HepG2 (cell line): Measurements from ENCODE around the gene ADGRV1. TPM values are rescaled to one million over a fixed set of nuclear protein-coding genes. Genes with fewer than 3 reads are reported as not detected.

ENCODE experiments used
- ATAC-seq: fragments of 200-7000 bp; cut with Tn5 transposase; 3 replicates; pipeline ENCODE4 v1.9.1; 2020; ENCODE audit warnings: mild to moderate bottlenecking, moderate library complexity
- BruUV-seq: library from RNA; stranded (reverse); fragments of 400-500 nt; replicated peaks from 2 replicates; lab custom pipeline; 2021; lab: Mats Ljungman, UMichigan
- CTCF ChIA-PET: fragments of 300-600 bp; formaldehyde crosslinking; extraction: SDS; loops from one replicate; lab custom pipeline; 2021; ENCODE audit warnings: low total read pairs, inconsistent platforms, low intra/inter-chr PET ratio; lab: Yijun Ruan, JAX
- POLR2A ChIA-PET: fragments of 350-600 bp; sonication (Branson Sonifier 250); formaldehyde crosslinking; loops from one replicate; lab custom pipeline; 2020; ENCODE audit warnings: antibody characterized with exemption, inconsistent platforms; lab: Yijun Ruan, JAX
- DNase-seq: peaks from one replicate; pipeline ENCODE4 v3.0.0-alpha.2; 2015; ENCODE audit warnings: low spot score
- FAIRE-seq: peaks from 3 replicates; lab custom pipeline; 2011; peaks lifted over from hg19 to GRCh38; lab: Jason Lieb, UNC
- H2AFZ ChIP-seq: one replicate; pipeline ENCODE4 v1.6.1; 2011; ENCODE audit warnings: low read length, inconsistent platforms
- H3K27ac ChIP-seq: fragments of 300-600 bp; 3 replicates; pipeline ENCODE4 v1.8.0; 2011; ENCODE audit warnings: mixed run types, mild to moderate bottlenecking, mixed read lengths, low read length, inconsistent platforms; ENCODE audit not compliant: insufficient read depth; ENCODE audit errors: extremely low read length
- H3K27me3 ChIP-seq, 2 experiments: fragments of 200-600 bp in 1 of 2; 2 replicates in 1 of 2; 3 replicates in 1 of 2; pipeline versions ENCODE4 v1.6.0 to v1.8.0; 2011; ENCODE audit warnings: low read length in 2 of 2, mild to moderate bottlenecking in 2 of 2, moderate library complexity in 2 of 2, inconsistent platforms in 1 of 2; ENCODE audit not compliant: insufficient read depth in 2 of 2, control insufficient read depth in 1 of 2
- H3K36me3 ChIP-seq, 2 experiments: fragments of 200-600 bp in 1 of 2; replicated peaks in 1 of 2; 2 replicates in 1 of 2; 3 replicates in 1 of 2; pipeline versions ENCODE4 v1.5.1 to v1.8.0; 2011; ENCODE audit warnings: low read length in 2 of 2, inconsistent platforms in 1 of 2; ENCODE audit not compliant: insufficient read depth in 2 of 2, control insufficient read depth in 1 of 2
- H3K4me1 ChIP-seq: 2 replicates; pipeline ENCODE4 v1.5.1; 2012; ENCODE audit warnings: low read length, inconsistent platforms; ENCODE audit not compliant: insufficient read depth
- H3K4me2 ChIP-seq: 2 replicates; pipeline ENCODE4 v1.6.0; 2011; ENCODE audit warnings: low read depth, low read length, inconsistent platforms
- H3K4me3 ChIP-seq, 3 experiments: fragments of 200-600 bp in 1 of 3; sonication (generic), shearing (Covaris generic) in 1 of 3; replicated peaks in 1 of 3; 2 replicates each; pipeline ENCODE4 v1.5.1; 2011 to 2016; ENCODE audit warnings: low read length in 3 of 3, inconsistent platforms in 2 of 3, low read depth in 2 of 3, mild to moderate bottlenecking in 2 of 3, control low read depth in 1 of 3, mixed read lengths in 1 of 3; ENCODE audit not compliant: insufficient read depth in 1 of 3
- H3K79me2 ChIP-seq: one replicate; pipeline ENCODE4 v1.6.1; 2011; ENCODE audit warnings: low read length, inconsistent platforms; ENCODE audit not compliant: insufficient read depth
- H3K9ac ChIP-seq: 2 replicates; pipeline ENCODE4 v1.6.0; 2011; ENCODE audit warnings: mild to moderate bottlenecking, low read depth, low read length, inconsistent platforms; ENCODE audit not compliant: insufficient read depth
- H3K9me3 ChIP-seq: 2 replicates; pipeline ENCODE4 v1.5.1; 2012; ENCODE audit warnings: mild to moderate bottlenecking, low read length
- H4K20me1 ChIP-seq: 2 replicates; pipeline ENCODE4 v1.6.0; 2011; ENCODE audit warnings: inconsistent platforms, mild to moderate bottlenecking, low read length, moderate library complexity; ENCODE audit not compliant: insufficient read depth
- BCLAF1 ChIP-seq: fragments of 450-650 bp; IDR thresholded peaks from 2 replicates; pipeline ENCODE4 v1.6.1; 2017; ENCODE audit warnings: mild to moderate bottlenecking
- HNRNPUL1 ChIP-seq: fragments of 200-400 bp; formaldehyde crosslinking; IDR thresholded peaks from 2 replicates; pipeline ENCODE4 v1.6.1; 2017; ENCODE audit warnings: low read depth, mild to moderate bottlenecking, low read length, moderate library complexity
- KDM2A ChIP-seq: sonication (generic); formaldehyde crosslinking; IDR thresholded peaks from 2 replicates; pipeline ENCODE4 v1.4.0; 2020; ENCODE audit warnings: low read depth, missing genetic modification reagents, borderline replicate concordance
- ZNF709 ChIP-seq: sonication (generic); formaldehyde crosslinking; IDR thresholded peaks from 2 replicates; pipeline ENCODE4 v1.5.0; 2020; ENCODE audit warnings: mild to moderate bottlenecking, missing genetic modification reagents
- WGBS: methylation state at CpG from one replicate; pipeline ENCODE4 v1.1.6; 2017; ENCODE audit warnings: low lambda C conversion rate; 5-methylcytosine and 5-hydroxymethylcytosine counted together
- in situ Hi-C: cut with HindIII; loops from 2 replicates; pipeline ENCODE4 v1.10.0; 2017; ENCODE audit warnings: low pct_unique_long_range_greater_than_20kb; ENCODE audit not compliant: extremely low pct_ligation_motif_present
- intact Hi-C: fragments of 100-400 bp; cut with micrococcal nuclease; formaldehyde crosslinking; loops from one replicate; pipeline ENCODE4 v1.10.0; 2022; ENCODE audit not compliant: unreplicated experiment
- polyA plus RNA-seq, 8 experiments: library from polyadenylated mRNA; depleted of rRNA in 3 of 8; stranded (reverse) in 7 of 8; unstranded in 1 of 8; fragments of >200 nt; fragmentation: Illumina TruSeq in 4 of 8; extraction: Trizol in 4 of 8; gene quantifications; 2 replicates each; pipeline versions ENCODE4 v1.2.1 to v1.2.3, GENCODE V29; 2011 to 2016; ENCODE audit warnings: low read depth in 4 of 8, missing spikeins in 1 of 8, mixed read lengths in 1 of 8; ENCODE audit not compliant: insufficient read depth in 1 of 8
- total RNA-seq, 5 experiments: library from RNA; depleted of rRNA; stranded (reverse); fragments of >200 nt; fragmentation: Illumina TruSeq; extraction: Trizol; gene quantifications; 2 replicates each; pipeline ENCODE4 v1.2.3, GENCODE V29; 2016; ENCODE audit warnings: low read depth in 1 of 5

Gene ADGRV1
- total and polyA plus RNA-seq, 2 of the 13 experiments (the other 11 are each of a cell fraction or from before 2014, with no cell fraction given) = 1.7 to 3.9 TPM

GRCh38 chr5:91164424-91164823, 605.8 kb downstream of the ADGRV1 start (continued):
- TF ChIP-seq BCLAF1 (no peak), HNRNPUL1 (no peak)

GRCh38 chr5:91166059-91166807, 607.6 kb downstream of the ADGRV1 start:
- Histone ChIP-seq H3K4me1 (peaks cover 14% of the 10 kb centered on the region), H3K9ac (no peak overlapping the region), H3K4me3 (no peak overlapping the region), H3K36me3 (no peaks in the 10 kb centered on the region), H3K9me3 (no peaks in the 10 kb centered on the region), H4K20me1 (no peaks in the 10 kb centered on the region), H3K4me2 (no peak overlapping the region), H3K27ac (no peak overlapping the region), H3K27me3 (peaks cover 0 to under 1% of the 10 kb centered on the region in 2 experiments; a peak in 1 of 5 replicates), H3K79me2 (no peaks in the 10 kb centered on the region), H2AFZ (no peak overlapping the region)
- intact Hi-C loops (no loop called here), in situ Hi-C loops (no loop called here)
- BruUV-seq = no TSS peak
- ChIA-PET CTCF (no interaction called here), POLR2A (no interaction called here)
- TF ChIP-seq KDM2A (no peak), ZNF709 (CRISPR knock-in tag) (no peak)
- DNase-seq (no peak), ATAC-seq (no peak), FAIRE-seq (no peak)
- WGBS = 32% methylated on average over 3 of the region's 3 CpGs
